Ovary (tissue), 9 donors: ENCODE results near the gene PGPEP1. TPM values are rescaled to one million over a fixed set of nuclear protein-coding genes. Genes with fewer than 3 reads are reported as not detected.
"Not testable (repeated sequence)": the region's sequence is repeated elsewhere in the genome, so short reads cannot be mapped to it uniquely, and the experiment has no call there.

Experiments used
- DNase-seq, 5 donors: peaks; one replicate each; pipeline ENCODE4 v3.0.0-alpha.2; 2019 to 2020
- H3K27ac ChIP-seq, 2 donors: fragments of 200-600 bp; one replicate each; pipeline versions ENCODE4 v1.5.1 to v1.8.0; 2019 to 2022
- H3K27me3 ChIP-seq: fragments of 200-600 bp; one replicate; pipeline ENCODE4 v1.8.0; 2022
- H3K36me3 ChIP-seq: fragments of 200-600 bp; sonication (generic); one replicate; pipeline ENCODE4 v1.5.1; 2019
- H3K4me1 ChIP-seq: one replicate; pipeline ENCODE4 v1.8.1; 2013; ENCODE audit warnings: mild to moderate bottlenecking, moderate library complexity; ENCODE audit not compliant: insufficient read depth
- H3K4me3 ChIP-seq: fragments of 200-600 bp; sonication (generic); one replicate; pipeline ENCODE4 v1.5.1; 2017
- H3K9me3 ChIP-seq, 2 donors: fragments of 200-600 bp in 1 of 2; sonication (generic) in 1 of 2; one replicate each; pipeline versions ENCODE4 v1.5.1 to v1.8.1; 2013 to 2019; ENCODE audit warnings: mild to moderate bottlenecking in 1 of 2, moderate library complexity in 1 of 2
- CTCF ChIP-seq, 3 donors: fragments of 450-650 bp in 2 of 3; fragments of 200-600 bp in 1 of 3; IDR thresholded peaks; one replicate each; pipeline versions ENCODE4 v1.5.1 to v1.8.0; 2016 to 2022; ENCODE audit warnings: antibody characterized with exemption in 3 of 3, mild to moderate bottlenecking in 1 of 3
- EP300 ChIP-seq: sonication (generic); formaldehyde crosslinking; IDR thresholded peaks from one replicate; pipeline ENCODE4 v1.6.1; 2017; ENCODE audit warnings: antibody characterized with exemption
- POLR2A ChIP-seq: fragments of 450-650 bp; IDR thresholded peaks from one replicate; pipeline ENCODE4 v1.6.1; 2017; ENCODE audit warnings: antibody characterized with exemption, mild to moderate bottlenecking, moderate library complexity
- WGBS, 3 donors: extraction: QIAGEN DNeasy Blood & Tissue Kit in 1 of 3; methylation state at CpG; one replicate each; pipeline versions ENCODE4 v1.1.5 to v1.1.7; 2013 to 2017; 5-methylcytosine and 5-hydroxymethylcytosine counted together
- intact Hi-C, 4 donors: fragments of 100-400 bp; cut with DNase I; formaldehyde crosslinking; loops; one replicate each; pipeline versions ENCODE4 v1.11.0 to v1.15.1; 2022 to 2023
- polyA plus RNA-seq, 2 donors: library from polyadenylated mRNA; stranded (reverse); fragments of 200-250 nt in 1 of 2; fragments of 350-450 nt in 1 of 2; fragmentation: Illumina TruSeq in 1 of 2; extraction: RNeasy Lipid Tissue Mini Kit (QIAGEN cat#74804) in 1 of 2; gene quantifications; one replicate each; pipeline ENCODE4 v1.2.3, GENCODE V29; 2013 to 2014
- total RNA-seq, 7 donors: library from RNA; depleted of rRNA in 2 of 7; stranded (reverse); fragments of >200 nt in 2 of 7; fragmentation: NEBNext Ultra II Directional in 3 of 7; extraction: Animal tissue kit (Norgen Biotek cat#: 25700) in 3 of 7; gene quantifications; one replicate each; pipeline versions ENCODE4 v1.1.0 to v1.2.4, GENCODE V29; 2016 to 2023
- donor health status: DM: no; HTN: no; CAD: no; lungs with moderate emphysema.
- donor health status: DM: no; HTN: no; CAD: no.
- donor health status: Bipolar disorder and iron deficiency.
- donor health status: DM: yes; HTN: yes; CAD: no.
- donor health status: DM: no; HTN: no; CAD: no.
- donor health status: DM: yes; HTN: yes; CAD: no.

PGPEP1 gene
- total and polyA plus RNA-seq, 9 donors, result 9.3 to 64.5 (median 40.3) TPM

GRCh38 chr19:18363787-18364186 lies 23.4 kb downstream of the PGPEP1 start:
- 19 to 43% (median 24%) methylated on average over 6 of the region's 6 CpGs for WGBS, 3 donors
- Histone ChIP-seq H3K27me3 (no peaks in the 10 kb centered on the region), H3K4me1 (peaks cover 6% of the 10 kb centered on the region), H3K36me3 (no peaks in the 10 kb centered on the region), H3K9me3 (no peaks in the 10 kb centered on the region), H3K27ac (peak overlapping the region; percentile 58 to 95), H3K4me3 (no peak overlapping the region)
- peak in 3 of 5 donors; percentile 34 to 56 (median 36) for DNase-seq
- intact Hi-C loops, result no loop called here
- TF ChIP-seq CTCF (IDR thresholded peaks at IDR 0.05), result no peak
- TF ChIP-seq POLR2A, result no peak
- no peak for TF ChIP-seq EP300

- H3K4me1 ChIP-seq, intact Hi-C loops, H3K4me3 ChIP-seq, DNase-seq, H3K36me3 ChIP-seq, H3K9me3 ChIP-seq, H3K27me3 ChIP-seq: not testable (repeated sequence)
- H3K27ac ChIP-seq, result peak overlapping the region; percentile 26 to 95
- 30 to 45% (median 34%) methylated on average over 11 of the region's 11 CpGs for WGBS, 3 donors
These were observed 24.0 kb downstream of the PGPEP1 start for GRCh38 chr19:18364277-18364825.

- 3 to 6% (median 3%) methylated on average over 15 of the region's 15 CpGs for WGBS, 3 donors
- Histone ChIP-seq H3K4me3 (no peak overlapping the region), H3K36me3 (no peaks in the 10 kb centered on the region), H3K27ac (peak overlapping the region; percentile 26 to 95), H3K4me1 (peaks cover 6% of the 10 kb centered on the region), H3K27me3 (no peaks in the 10 kb centered on the region), H3K9me3 (no peaks in the 10 kb centered on the region)
- TF ChIP-seq EP300 (no peak), CTCF (IDR thresholded peaks at IDR 0.05) (no peak), POLR2A (no peak)
- intact Hi-C loops, result no loop called here
- DNase-seq, result peak; percentile 76 to 87 (median 81)
These were observed 24.6 kb downstream of the PGPEP1 start for GRCh38 chr19:18364826-18365528.

GRCh38 chr19:18366021-18366435 lies 25.6 kb downstream of the PGPEP1 start:
- WGBS, 3 donors, result 92 to 98% (median 93%) methylated on average over 2 of the region's 2 CpGs
- no peaks in the 10 kb centered on the region for H3K27me3 ChIP-seq
- intact Hi-C loops, result no loop called here
- no peak overlapping the region for H3K4me3 ChIP-seq
- H3K27ac ChIP-seq, result peak overlapping the region in 1 of 2 donors; percentile 95
- no peaks in the 10 kb centered on the region for H3K9me3 ChIP-seq
- peaks cover 6% of the 10 kb centered on the region for H3K4me1 ChIP-seq
- H3K36me3 ChIP-seq, result no peaks in the 10 kb centered on the region
- no peak for TF ChIP-seq CTCF (IDR thresholded peaks at IDR 0.05)
- TF ChIP-seq EP300, result no peak
- TF ChIP-seq POLR2A, result no peak
- DNase-seq, result no peak
